A549 (cell line): ENCODE data around the gene RASSF4. TPM values are rescaled to one million over a fixed set of nuclear protein-coding genes. Genes with fewer than 3 reads are reported as not detected.

Experiments used
- ATAC-seq, 2 experiments: fragments of 200-7000 bp in 1 of 2; fragments of >200 bp in 1 of 2; cut with Nextera tagmentation in 1 of 2; cut with Tn5 transposase in 1 of 2; 3 replicates each; pipeline versions ENCODE4 v1.8.0 to v1.9.1; 2018 to 2020; ENCODE audit warnings: mild to moderate bottlenecking in 1 of 2, moderate library complexity in 1 of 2
- CTCF ChIA-PET: fragments of 300-600 bp; sonication (Branson Sonifier 250); formaldehyde crosslinking; extraction: SDS; loops from one replicate; lab custom pipeline; 2021; ENCODE audit warnings: antibody characterized with exemption, inconsistent platforms; lab: Yijun Ruan, JAX
- POLR2A ChIA-PET: fragments of 350-600 bp; formaldehyde crosslinking; extraction: SDS; loops from one replicate; lab custom pipeline; 2021; ENCODE audit warnings: antibody characterized with exemption, inconsistent platforms; lab: Yijun Ruan, JAX
- DNase-seq, 2 experiments: peaks; one replicate each; pipeline versions ENCODE4 v3.0.0 to v3.0.0-alpha.2; 2011 to 2016; ENCODE audit warnings: low read depth in 1 of 2, low spot score in 1 of 2
- FAIRE-seq: peaks from 2 replicates; lab custom pipeline; 2011; peaks lifted over from hg19 to GRCh38; lab: Jason Lieb, UNC
- H3K27ac ChIP-seq, 2 experiments: fragments of >200 bp; sonication (Bioruptor Twin); formaldehyde crosslinking; 3 replicates each; pipeline ENCODE4 v1.5.1; 2016 to 2017
- H3K4me1 ChIP-seq: fragments of >200 bp; sonication (Bioruptor Twin); formaldehyde crosslinking; 3 replicates; pipeline ENCODE4 v1.6.1; 2016
- H3K4me2 ChIP-seq: fragments of >200 bp; sonication (Bioruptor Twin); formaldehyde crosslinking; 3 replicates; pipeline ENCODE4 v1.6.1; 2016
- H3K4me3 ChIP-seq: fragments of >200 bp; sonication (Bioruptor Twin); formaldehyde crosslinking; 3 replicates; pipeline ENCODE4 v1.5.1; 2016
- H3K9me3 ChIP-seq: fragments of >200 bp; sonication (Bioruptor Twin); formaldehyde crosslinking; 3 replicates; pipeline ENCODE4 v1.6.1; 2016
- CBX2 ChIP-seq: fragments of 200-600 bp; sonication (generic); IDR thresholded peaks from 2 replicates; pipeline ENCODE4 v1.6.1; 2016; ENCODE audit warnings: low read depth, mild to moderate bottlenecking, borderline replicate concordance
- CTCF ChIP-seq: fragments of >200 bp; sonication (Bioruptor Twin); formaldehyde crosslinking; IDR thresholded peaks from 3 replicates; pipeline ENCODE4 v1.5.1; 2016
- FOSB ChIP-seq: fragments of 250-450 bp; sonication (Bioruptor Pico); IDR thresholded peaks from 2 replicates; pipeline ENCODE4 v1.5.0; 2020; ENCODE audit warnings: mild to moderate bottlenecking, moderate library complexity
- FOSL2 ChIP-seq, 2 experiments: fragments of 450-650 bp in 1 of 2; fragments of >200 bp in 1 of 2; sonication (Bioruptor Twin) in 1 of 2; formaldehyde crosslinking; IDR thresholded peaks; 2 replicates each; pipeline versions ENCODE4 v1.5.0 to v1.6.1; 2016 to 2020; ENCODE audit warnings: mild to moderate bottlenecking in 1 of 2, moderate library complexity in 1 of 2
- GATA3 ChIP-seq: IDR thresholded peaks from 2 replicates; pipeline ENCODE4 v1.6.1; 2012; ENCODE audit warnings: borderline replicate concordance
- HES2 ChIP-seq: fragments of >200 bp; sonication (Bioruptor Twin); formaldehyde crosslinking; IDR thresholded peaks from 2 replicates; pipeline ENCODE4 v1.6.1; 2016
- HOXB13 ChIP-seq: fragments of 250-450 bp; sonication (Bioruptor Pico); IDR thresholded peaks from 2 replicates; pipeline ENCODE4 v1.5.0; 2020; ENCODE audit warnings: low read depth, mild to moderate bottlenecking, moderate library complexity
- JUN ChIP-seq, 2 experiments: fragments of >200 bp; sonication (Bioruptor Twin); formaldehyde crosslinking; IDR thresholded peaks; 2 replicates in 1 of 2; 3 replicates in 1 of 2; pipeline ENCODE4 v1.6.1; 2016 to 2017
- JUNB ChIP-seq: fragments of >200 bp; sonication (Bioruptor Twin); formaldehyde crosslinking; IDR thresholded peaks from 2 replicates; pipeline ENCODE4 v1.6.1; 2016
- MYC ChIP-seq: IDR thresholded peaks from 2 replicates; pipeline ENCODE4 v1.6.1; 2012; ENCODE audit warnings: mild to moderate bottlenecking, inconsistent platforms, low read length, improper control_type of control experiment, borderline replicate concordance
- RFX5 ChIP-seq: fragments of 450-650 bp; IDR thresholded peaks from 2 replicates; pipeline ENCODE4 v1.7.1; 2014; ENCODE audit warnings: antibody characterized with exemption, mild to moderate bottlenecking, moderate library complexity
- RNF2 ChIP-seq: fragments of 200-600 bp; sonication (generic); IDR thresholded peaks from 2 replicates; pipeline ENCODE4 v1.6.1; 2016; ENCODE audit warnings: low read depth, mild to moderate bottlenecking, antibody characterized with exemption, moderate library complexity, borderline replicate concordance
- SMC3 ChIP-seq: fragments of >200 bp; sonication (Bioruptor Twin); formaldehyde crosslinking; IDR thresholded peaks from 3 replicates; pipeline ENCODE4 v1.6.1; 2018; ENCODE audit warnings: inconsistent platforms
- SREBF2 ChIP-seq: fragments of 450-650 bp; IDR thresholded peaks from 2 replicates; pipeline ENCODE4 v1.6.1; 2014; ENCODE audit warnings: mild to moderate bottlenecking, moderate library complexity
- ZC3H11A ChIP-seq: fragments of 450-650 bp; IDR thresholded peaks from 2 replicates; pipeline ENCODE4 v1.6.1; 2014; ENCODE audit warnings: antibody characterized with exemption, mild to moderate bottlenecking
- ZSCAN20 ChIP-seq: fragments of 250-450 bp; sonication (Bioruptor Pico); IDR thresholded peaks from 2 replicates; pipeline ENCODE4 v1.8.0; 2022; ENCODE audit warnings: mild to moderate bottlenecking, moderate library complexity
- WGBS: methylation state at CpG from one replicate; pipeline ENCODE4 v1.1.6; 2017; ENCODE audit errors: missing lambda C conversion rate; 5-methylcytosine and 5-hydroxymethylcytosine counted together
- polyA plus RNA-seq, 4 experiments: library from polyadenylated mRNA; depleted of rRNA in 3 of 4; stranded (reverse); fragments of >200 nt; fragmentation: RNase III in 1 of 4; extraction: RNeasy Plus Mini Kit Qiagen cat#74134 plus additional on column Dnase treatment in 1 of 4; gene quantifications; 2 replicates in 3 of 4; 3 replicates in 1 of 4; pipeline ENCODE4 v1.2.3, GENCODE V29; 2011 to 2017
- TF ChIP-seq, protein P1 (sequence below): fragments of 250-450 bp; sonication (Bioruptor Pico); IDR thresholded peaks from 2 replicates; pipeline ENCODE4 v1.5.0; 2021; ENCODE audit warnings: mild to moderate bottlenecking, moderate library complexity, borderline replicate concordance

The RASSF4 gene
- polyA plus RNA-seq, 2 of the 4 experiments (the other 2 are of a cell fraction) = 1.9 to 2.2 TPM

GRCh38 chr10:44980309-44981171 is 20.9 kb downstream of the RASSF4 start:
- 82% methylated on average over 13 of the region's 14 CpGs for WGBS
- Histone ChIP-seq H3K9me3 (no peaks in the 10 kb centered on the region), H3K27ac (peak overlapping the region; percentile 82 to 92), H3K4me1 (peaks cover 63% of the 10 kb centered on the region), H3K4me2 (peak overlapping the region; percentile 59), H3K4me3 (no peak overlapping the region)
- no peak for DNase-seq
- ChIA-PET POLR2A (interaction anchor here (0.6 kb wide), 1 partner anchor 27 kb away, joined by 3 read pairs; no protein-coding TSS in a partner anchor), CTCF (interaction anchor here (0.8 to 9.7 kb wide), 10 partner anchors 9 to 116 kb away, joined by 3 to 69 read pairs (median 4); no protein-coding TSS in a partner anchor)
- no peak for ATAC-seq
- no peak for FAIRE-seq
- TF ChIP-seq RFX5 = no peak
- no peak for TF ChIP-seq CBX2
- no peak for TF ChIP-seq ZSCAN20 (CRISPR knock-in tag)
- no peak for TF ChIP-seq ZC3H11A
- TF ChIP-seq FOSB = no peak
- no peak for TF ChIP-seq SMC3
- no peak for TF ChIP-seq SREBF2
- TF ChIP-seq, all 56 proteins: peak for 0

- ATAC-seq = peak; percentile 84 to 89
- peak overlapping the region; percentile 59 for H3K4me2 ChIP-seq
- DNase-seq = peak; percentile 63 to 79
- TF ChIP-seq SREBF2 = no peak
- TF ChIP-seq FOSL2 (IDR thresholded peaks at IDR 0.05) = no peak; the same call in 1 of the 2 replicates
- peak; percentile 71 for TF ChIP-seq FOSL2 (CRISPR knock-in tag; IDR thresholded peaks at IDR 0.05)
- no peak for TF ChIP-seq MYC
- TF ChIP-seq RNF2 = no peak
- TF ChIP-seq HOXB13 (CRISPR knock-in tag) = 0 out of 2 replicates have a peak, but pooled peaks have one; percentile 12
- TF ChIP-seq JUN (IDR thresholded peaks at IDR 0.05) = peak in 1 of 2 experiments; percentile 34; a peak in 1 of 5 replicates
- TF ChIP-seq SMC3 = no peak
- peak; percentile 41 for TF ChIP-seq JUNB
- ChIA-PET CTCF (interaction anchor here (0.8 to 9.7 kb wide), 11 partner anchors 8 to 117 kb away, joined by 3 to 69 read pairs (median 4); no protein-coding TSS in a partner anchor), POLR2A (interaction anchor here (0.6 kb wide), 1 partner anchor 28 kb away, joined by 3 read pairs; no protein-coding TSS in a partner anchor)
- no peak for FAIRE-seq
- H3K9me3 ChIP-seq = no peaks in the 10 kb centered on the region
- H3K27ac ChIP-seq = peak overlapping the region; percentile 82 to 92
- peaks cover 58% of the 10 kb centered on the region for H3K4me1 ChIP-seq
- no peak overlapping the region for H3K4me3 ChIP-seq
- WGBS = 49% methylated on average over 11 of the region's 11 CpGs
Observed at GRCh38 chr10:44981172-44982113, 21.8 kb downstream of the RASSF4 start.

GRCh38 chr10:44982114-44982460 is 22.5 kb downstream of the RASSF4 start:
- ATAC-seq (no peak), DNase-seq (no peak), FAIRE-seq (no peak)
- ChIA-PET POLR2A (no interaction called here), CTCF (interaction anchor here (1.5 to 9.7 kb wide), 2 partner anchors 27 to 50 kb away, joined by 3 to 69 read pairs; no protein-coding TSS in a partner anchor)
- H3K4me1 ChIP-seq = peaks cover 58% of the 10 kb centered on the region
- peak overlapping the region; percentile 59 for H3K4me2 ChIP-seq
- TF ChIP-seq GATA3 (no peak), CTCF (no peak), HES2 (no peak)
- TF ChIP-seq, protein P1, sequence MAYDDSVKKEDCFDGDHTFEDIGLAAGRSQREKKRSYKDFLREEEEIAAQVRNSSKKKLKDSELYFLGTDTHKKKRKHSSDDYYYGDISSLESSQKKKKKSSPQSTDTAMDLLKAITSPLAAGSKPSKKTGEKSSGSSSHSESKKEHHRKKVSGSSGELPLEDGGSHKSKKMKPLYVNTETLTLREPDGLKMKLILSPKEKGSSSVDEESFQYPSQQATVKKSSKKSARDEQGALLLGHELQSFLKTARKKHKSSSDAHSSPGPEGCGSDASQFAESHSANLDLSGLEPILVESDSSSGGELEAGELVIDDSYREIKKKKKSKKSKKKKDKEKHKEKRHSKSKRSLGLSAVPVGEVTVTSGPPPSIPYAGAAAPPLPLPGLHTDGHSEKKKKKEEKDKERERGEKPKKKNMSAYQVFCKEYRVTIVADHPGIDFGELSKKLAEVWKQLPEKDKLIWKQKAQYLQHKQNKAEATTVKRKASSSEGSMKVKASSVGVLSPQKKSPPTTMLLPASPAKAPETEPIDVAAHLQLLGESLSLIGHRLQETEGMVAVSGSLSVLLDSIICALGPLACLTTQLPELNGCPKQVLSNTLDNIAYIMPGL = no peak
- H3K4me3 ChIP-seq = no peak overlapping the region
- WGBS = 91% methylated on average over 9 of the region's 9 CpGs
- H3K27ac ChIP-seq = peak overlapping the region; percentile 82 to 92
- no peaks in the 10 kb centered on the region for H3K9me3 ChIP-seq
